GM21360 (cell line): ENCODE data around the gene PYGM.

ENCODE experiments used
- ATAC-seq: cut with Tn5 transposase; IDR thresholded peaks from one replicate; pipeline ENCODE4 v1.9.1; 2021; ENCODE audit warnings: mild to moderate bottlenecking, moderate library complexity; ENCODE audit not compliant: unreplicated experiment

Gene PYGM

DNA sequence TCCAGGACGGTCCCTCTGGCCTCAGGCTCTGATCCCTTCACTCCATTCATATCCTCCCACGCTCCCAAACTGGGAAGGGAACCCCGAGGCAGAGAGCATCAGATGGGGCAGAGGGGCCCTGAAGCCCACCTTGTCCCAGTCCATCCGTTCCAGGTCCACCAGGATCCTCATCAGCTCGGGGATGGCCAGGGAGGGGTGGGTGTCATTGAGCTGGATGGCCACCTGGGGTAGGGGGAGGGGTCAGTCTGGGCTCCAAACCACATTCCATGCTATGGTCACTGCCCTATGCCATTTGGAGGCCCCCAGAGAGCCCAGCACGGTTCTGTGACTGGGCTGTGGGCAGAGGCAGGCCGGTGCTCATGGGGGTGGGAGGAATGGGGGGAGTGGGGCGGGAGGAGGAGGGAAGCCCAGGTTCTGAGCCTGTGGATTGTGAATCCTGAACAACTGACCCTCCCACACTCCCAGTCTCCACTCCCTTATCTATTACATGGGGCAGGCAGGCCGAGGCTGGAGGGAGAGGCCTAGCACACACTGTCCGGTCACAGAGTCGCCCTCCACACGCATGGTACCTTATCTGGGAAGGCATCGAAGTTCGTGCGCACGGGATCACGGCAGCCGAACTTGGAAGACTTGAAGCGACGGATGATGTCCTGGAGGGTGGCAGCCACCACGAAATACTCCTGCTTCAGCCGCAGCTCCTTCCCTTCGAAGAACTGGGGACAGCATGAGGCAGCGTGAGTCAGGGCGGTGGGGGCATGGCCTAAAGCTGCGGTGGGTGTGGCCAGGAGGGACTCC, 5.5 kb downstream of the PYGM start:
- no peak for ATAC-seq

DNA sequence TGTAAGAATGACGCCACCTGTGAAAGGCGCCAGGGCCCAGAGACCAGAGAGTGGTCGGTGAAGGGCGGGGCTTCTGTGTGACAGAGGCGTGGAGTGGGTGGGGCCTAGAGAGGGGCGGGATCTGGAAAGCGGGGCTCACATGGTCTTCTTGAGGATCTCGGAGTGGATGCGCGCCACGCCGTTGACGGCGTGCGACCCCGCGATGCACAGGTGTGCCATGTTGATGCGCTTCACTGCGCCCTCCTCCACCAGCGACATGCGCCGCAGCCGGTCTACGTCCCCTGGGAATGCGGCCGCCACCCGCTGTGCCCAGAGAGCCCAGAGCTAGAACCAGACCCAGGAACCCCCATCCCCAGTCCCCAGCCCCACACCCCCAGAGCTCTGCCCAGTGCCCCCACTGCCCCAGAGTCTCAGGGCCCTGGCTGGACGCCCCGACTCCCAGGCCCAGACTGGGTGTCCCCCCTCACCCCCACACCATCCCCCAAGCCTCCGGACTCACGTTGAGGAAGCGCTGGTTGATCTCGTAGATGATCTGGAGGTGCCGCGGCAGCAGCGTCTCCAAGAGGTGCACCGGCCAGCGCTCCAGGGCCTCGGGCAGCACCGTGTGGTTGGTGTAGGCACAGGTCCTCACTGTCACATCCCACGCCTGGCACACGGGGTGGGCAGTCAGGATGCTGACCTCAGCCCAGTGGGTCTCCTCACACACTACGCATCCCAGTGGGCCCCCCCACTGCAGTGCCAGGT, 6.2 kb downstream of the PYGM start:
- ATAC-seq: no peak

DNA sequence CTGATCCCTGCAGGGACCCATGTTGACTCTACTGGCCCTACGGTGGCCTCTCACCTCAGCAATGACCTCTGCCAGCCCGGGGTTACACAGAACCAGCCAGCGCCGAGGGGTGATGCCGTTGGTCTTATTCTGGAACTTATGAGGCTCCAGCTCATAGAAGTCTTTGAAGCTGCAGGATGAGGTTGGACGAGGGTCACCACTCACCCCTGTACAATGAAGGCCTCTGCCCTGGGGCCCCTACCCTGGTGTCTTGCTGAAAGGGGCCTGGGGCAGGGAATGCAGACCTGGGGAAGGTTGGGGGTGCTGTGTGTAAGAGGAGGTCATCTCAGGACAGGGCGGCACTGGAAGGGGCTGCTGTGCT, 6.8 kb downstream of the PYGM start:
- no peak for ATAC-seq

DNA sequence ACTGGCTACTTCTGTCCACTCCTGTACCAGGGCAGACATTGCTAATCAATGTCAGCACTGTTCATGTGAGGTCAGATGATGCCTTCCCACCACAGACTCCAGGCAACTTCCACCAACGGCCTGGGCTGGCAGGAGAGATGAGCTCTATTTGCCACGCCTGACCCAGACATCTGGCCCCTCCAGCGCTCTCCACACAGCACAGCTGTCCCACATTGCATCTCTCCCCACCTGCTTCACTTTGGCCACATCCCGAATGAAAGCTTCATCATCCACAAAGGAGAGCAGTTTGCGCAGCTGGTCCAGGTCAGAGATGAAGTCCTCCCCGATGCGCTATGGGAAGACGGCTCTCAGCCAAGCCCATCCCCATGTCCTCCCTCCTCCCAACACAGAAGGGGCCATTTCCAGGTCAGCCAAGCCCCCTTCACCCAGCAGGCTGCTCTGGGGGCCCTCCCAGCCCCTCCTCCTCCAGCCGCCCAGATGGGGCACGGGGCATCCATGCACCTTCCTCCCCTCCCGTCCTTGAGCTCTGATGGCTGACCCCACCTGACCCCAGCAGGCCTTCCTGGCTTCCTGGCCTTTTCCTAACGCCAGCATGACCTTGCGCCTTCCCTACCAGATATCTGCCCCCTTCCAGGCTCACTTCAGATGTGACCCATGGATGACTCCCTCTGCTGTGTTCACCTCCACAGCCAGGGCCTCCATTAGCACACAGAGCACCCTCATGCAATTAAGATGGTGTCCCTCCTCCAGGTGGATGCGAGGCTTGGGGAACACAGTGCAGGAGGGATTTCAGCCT, 7.4 kb downstream of the PYGM start:
- ATAC-seq: no peak

DNA sequence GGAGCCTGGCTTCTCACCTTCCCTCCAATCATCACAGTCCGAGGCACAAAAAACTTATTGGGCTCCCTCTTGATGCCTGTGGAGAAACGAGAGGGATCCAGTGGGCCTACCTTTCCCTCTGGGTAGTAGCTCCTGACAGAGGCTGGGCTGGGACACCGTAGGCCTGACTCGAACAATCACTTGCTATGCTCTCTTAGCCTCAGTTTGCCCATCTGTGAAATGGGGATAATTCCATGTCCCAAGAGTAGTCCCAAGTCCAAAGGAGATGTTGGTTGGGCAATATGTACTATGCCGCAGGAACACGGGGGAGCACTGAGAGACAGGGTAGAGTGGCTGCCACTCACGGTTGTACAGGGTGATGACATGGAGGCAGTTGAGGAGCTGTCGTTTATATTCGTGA, 8.2 kb downstream of the PYGM start:
- ATAC-seq: no peak

DNA sequence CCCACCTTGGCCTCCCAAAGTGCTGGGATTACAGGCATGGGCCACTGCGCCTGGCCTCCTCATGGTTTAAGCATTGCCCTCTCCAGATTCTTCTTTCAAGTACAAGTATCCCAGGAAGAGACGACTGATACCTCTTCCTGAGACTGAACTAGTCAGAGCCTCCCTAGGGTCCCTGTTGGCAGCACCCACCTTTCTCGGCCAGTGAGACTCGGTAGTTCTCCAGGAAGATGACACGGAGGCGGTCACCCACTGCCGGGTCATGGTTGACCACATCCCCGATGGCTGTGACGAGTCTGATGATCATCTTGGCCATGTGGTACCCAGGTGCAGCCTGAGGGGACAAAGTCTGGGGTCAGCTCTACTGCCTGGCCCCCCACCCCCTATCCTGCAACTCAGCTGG, 8.6 kb downstream of the PYGM start:
- ATAC-seq: no peak

DNA sequence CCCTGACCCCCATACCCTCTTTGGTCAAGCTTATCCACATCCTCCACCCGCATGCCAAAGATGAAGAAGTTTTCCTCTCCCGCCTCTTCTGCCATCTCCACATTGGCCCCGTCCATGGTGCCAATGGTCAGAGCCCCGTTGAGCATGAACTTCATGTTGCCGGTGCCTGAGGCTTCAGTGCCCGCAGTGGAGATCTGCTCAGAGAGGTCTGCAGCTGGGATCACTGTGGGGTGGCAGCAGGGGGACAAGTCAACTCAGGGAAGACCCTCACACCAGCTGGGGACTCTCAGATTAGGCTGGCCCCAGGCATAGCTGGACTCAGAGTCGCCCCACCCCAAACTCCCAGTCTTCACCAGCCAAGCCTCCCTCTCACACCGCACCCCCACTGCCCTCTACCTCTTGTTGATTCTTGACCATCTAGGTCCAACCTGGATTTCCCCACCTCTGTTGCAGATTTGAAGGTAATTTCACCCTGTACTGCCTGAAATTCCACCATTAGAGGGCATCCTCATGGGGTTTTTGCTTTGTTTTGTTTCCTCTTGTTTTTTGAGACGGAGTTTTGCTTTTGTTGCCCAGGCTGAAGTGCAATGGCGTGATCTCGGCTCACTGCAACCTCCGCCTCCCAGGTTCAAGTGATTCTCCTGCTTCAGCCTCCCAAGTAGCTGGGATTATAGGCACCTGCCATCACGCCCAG, 9.3 kb downstream of the PYGM start:
- ATAC-seq: no peak

DNA sequence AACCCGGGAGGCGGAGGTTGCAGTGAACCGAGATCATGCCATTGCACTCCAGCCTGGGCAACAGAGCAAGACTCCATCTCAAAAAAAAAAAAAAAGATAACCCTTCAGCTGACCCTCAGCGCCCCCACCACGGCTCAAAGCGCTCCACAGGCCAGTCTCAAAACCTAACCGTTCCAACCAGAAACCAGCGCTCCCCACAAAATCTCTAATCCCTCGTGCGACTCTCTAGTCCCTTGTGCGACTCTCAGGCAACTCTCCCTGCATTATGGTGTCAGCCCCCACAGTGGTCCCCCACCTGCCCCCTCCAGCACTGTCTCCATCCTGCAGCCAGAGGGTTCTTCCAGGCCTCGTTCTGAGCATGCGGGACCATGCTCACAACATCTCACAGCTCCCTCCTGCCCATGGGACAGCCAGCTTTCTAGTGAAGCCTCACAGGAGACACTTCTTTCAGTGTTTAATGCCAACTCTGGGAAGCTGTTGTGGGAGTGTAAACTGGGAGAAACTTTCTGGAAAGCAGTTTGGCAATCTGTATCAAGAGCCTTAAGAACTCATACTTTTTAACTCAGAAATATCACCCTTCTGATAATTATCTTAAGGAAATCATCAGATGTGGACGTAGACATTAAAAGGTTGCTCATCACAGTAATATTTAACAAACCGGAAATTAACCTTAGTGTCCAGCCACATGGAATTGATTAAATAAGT, 11.7 kb downstream of the PYGM start:
- ATAC-seq: no peak

DNA sequence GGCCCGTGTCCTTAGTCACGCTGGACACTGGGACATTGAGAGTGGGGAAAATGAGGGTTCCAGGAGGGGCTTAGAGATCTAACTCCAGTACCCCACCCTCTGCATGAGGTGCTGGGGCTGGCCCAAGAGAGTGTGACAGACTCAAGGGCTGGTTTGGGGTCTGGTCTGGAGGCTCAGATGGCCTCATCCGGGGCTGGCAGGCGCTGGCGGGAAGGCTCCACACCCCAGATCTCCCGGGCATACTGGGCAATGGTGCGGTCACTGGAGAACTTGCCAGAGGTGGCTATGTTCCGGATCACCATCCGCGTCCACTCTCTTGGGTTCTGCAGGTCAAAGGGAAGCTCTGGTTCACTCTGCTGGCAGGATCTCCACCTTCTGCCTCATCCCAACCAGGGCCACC, 13.3 kb downstream of the PYGM start:
- no peak for ATAC-seq

DNA sequence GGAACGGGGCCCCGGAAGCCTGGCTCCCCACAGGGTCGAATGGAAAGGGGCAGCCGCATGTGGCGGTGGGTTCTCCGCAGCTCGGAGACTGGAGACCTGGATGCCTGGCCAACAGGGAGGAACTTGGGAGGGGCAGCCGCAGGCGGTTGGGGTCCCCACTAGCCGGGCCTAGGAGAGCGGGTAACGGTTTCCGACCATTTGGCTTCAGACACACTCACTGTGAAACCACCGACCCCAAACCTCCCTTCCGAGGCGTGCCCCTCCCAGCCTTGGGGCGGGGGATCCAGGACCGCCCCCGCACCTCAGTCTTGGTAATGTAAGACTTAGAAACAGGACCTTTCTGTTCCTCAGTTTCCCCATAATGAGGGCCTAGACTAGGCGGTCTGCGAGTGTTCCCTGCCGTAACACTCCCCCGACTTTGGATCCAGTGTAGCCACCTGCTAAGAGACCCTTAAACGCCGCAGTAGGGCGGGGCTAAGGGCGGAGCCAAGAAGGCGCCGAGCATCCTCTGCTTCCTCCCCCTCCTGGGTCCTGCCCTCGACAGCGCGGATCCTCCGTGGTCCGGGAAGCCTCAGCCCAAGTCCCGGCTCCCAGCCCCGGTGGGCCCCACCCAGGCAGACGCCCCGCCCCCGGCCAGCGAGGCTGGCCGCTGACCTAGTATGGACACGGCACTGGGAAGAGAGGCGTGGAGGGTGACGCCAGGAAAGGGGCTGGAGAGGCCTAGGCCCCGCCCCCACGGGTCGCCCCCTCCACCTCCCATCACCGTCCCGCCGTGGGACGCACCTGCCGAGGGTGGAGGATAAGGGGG, 14.0 kb downstream of the PYGM start:
- no peak for ATAC-seq

DNA sequence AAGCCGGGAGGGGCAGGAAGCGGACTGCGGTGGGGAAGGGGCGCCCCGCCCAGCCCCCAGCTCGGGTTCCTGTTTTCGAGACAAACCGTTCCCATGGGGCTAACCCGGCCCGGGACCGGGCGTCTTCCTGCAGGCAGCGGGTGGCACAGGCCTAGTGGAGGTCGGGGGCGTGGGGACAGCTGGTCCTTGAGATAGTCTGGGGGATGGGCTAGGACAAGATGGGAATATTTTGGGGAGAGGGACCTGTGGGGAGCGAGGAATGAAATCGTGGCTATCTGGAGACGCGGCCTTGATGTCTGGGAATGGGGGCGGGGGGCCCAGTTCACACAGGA, 14.6 kb downstream of the PYGM start:
- ATAC-seq: no peak

DNA sequence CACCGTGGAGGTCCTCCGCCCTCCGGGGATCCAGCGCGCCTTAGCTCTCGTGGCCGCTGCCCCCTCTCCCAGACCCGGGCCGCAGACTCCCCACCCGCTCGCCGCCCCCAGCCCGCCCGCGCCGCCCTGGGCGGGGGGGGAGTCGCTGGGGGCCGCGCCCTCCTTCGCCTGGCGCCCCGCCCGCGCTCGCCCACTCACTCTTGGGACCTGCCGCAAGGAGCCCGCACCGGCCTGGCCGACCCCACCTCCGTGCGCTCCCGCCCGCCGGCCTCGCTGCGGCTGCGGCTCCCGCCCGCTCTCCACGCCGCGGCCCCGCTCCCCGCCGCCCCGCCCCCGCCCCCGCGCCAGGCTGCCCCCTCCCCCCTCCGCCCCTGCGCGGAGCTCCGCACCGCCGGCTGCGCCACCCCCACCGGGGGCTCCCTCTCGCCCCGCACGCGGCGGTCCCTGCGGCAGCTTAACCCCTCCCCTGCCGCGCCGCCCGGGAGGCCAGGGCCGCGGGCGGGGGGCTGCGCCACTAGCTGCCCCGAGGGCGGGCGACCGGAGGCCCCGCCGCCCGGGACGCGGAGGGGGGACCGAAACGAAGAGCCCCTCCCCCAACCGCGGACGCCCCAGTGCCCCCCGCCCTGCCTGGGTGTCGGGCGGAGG, 15.1 kb downstream of the PYGM start:
- ATAC-seq: no peak

DNA sequence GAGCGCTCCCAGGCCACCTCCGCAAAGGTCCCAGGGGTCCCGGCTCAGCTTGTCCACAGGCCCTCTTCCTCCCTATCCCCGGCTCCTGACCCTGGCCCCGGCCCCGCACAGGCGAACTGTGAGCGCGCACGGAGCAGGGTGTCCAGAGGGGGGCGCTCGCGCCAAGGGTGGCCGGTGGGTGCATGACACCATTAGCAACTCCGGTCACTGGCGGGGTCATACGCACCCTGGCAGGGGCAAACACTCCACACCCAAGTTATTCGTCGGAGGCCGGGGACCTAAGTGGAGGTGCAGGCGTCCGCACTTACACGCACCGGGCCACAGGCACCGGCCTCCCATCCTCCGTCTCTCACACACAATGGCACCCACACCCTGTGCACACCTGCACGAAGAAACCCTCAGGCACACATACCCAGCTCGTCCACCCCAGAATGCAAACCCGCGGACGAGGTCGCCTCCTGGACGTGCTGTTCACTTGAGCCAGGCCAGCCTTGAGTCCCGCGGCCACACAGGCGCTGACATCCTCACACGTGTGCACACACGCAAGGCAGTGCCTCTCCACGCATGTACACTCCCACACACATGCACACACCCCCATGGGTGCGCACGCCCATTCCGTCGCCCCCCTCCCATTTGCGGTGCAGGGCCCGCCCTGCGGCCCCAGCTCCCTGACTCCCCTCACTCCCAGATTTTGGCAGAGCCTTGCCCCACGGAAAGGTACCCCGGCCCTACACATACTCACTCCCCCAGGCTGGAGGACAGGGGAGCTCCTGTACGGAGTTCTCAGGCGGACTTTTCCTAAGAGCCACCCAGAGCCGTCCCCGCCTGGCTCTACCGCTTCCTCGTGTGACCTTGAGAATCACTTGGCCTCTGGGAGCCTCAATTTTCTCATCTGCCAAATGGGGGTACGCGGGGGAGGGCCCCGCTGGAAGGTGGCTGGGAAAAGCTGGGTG, 15.9 kb downstream of the PYGM start, which contains the start of gene RASGRP2:
TSS of gene RASGRP2 (minus strand) at position 552 of the 953 bp plus-strand sequence. CDS start 1,276 bp downstream, outside the sequence.
- ATAC-seq: no peak

DNA sequence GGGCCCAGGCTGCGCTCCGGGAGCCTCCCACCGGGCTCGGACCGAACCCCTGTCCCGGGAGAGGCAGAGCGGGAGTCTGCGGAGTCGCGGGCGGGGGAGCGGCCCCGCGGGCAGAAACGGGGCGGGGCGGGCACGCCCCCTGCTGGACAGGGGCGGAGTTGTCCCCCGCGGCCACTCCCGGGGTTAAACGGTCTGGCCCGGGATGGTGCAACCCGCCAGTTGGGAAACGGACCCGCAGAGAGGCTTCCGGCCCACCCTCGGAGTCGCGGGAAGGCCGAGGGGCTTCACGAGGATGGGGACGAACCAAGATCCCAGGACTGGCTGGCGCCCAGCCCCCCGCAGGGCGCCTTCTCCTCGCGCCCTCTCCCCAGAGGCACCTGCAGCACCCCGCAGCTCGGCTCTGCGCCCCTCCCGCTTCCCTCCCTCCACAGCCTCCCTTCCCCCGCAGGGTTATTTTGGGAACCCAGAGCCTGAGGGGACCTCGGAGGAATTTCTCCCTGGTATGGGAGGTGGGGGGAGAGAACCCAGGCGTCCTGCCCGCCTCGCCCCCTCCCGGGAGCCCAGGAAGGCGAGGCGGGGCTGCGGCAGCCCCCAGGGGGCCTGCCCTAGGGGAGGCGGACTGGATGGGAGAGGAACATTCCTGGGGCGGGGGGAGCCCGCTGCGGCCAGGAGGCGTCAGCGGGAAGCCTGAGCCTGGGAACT, 16.7 kb downstream of the PYGM start:
- no peak for ATAC-seq

DNA sequence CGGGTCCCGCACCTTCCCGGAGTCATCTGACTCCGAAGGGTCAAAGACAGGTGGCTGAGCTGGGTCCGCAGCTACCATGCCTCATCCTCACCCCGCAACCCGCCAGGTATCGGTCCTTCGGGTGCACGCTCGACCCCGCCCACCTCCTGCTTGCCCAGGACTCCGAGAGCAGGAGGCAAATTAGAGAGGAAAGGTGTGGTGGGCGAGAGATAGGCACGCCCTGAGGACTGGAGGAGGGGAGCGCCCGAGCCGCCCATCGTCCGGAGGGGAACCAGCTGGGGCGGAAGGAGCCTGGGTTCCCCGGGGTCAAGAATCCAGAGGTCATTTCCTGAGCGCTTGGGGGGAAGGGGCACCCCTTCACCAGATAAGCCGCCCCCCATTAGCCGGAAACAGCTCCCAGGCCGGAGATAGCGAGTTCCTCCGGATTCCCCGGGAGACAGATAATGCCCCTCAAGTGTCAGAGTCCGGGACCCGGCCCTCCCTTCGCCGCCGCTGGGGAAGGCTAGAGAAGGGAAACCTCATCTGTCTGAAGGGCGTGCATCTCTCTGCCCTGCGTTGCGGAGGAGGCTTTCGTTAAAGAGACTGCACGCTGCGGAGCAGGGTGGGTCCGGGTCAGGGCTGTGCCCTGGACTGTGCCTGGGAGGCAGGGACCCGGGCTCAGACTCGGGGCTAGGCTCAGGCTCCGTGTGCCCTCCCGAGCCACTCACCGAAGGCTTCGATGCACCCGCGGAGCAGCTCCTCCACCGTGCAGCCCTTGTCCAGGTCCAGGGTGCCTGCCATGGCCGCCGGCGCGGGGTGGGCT, 17.5 kb downstream of the PYGM start:
- ATAC-seq: no peak

DNA sequence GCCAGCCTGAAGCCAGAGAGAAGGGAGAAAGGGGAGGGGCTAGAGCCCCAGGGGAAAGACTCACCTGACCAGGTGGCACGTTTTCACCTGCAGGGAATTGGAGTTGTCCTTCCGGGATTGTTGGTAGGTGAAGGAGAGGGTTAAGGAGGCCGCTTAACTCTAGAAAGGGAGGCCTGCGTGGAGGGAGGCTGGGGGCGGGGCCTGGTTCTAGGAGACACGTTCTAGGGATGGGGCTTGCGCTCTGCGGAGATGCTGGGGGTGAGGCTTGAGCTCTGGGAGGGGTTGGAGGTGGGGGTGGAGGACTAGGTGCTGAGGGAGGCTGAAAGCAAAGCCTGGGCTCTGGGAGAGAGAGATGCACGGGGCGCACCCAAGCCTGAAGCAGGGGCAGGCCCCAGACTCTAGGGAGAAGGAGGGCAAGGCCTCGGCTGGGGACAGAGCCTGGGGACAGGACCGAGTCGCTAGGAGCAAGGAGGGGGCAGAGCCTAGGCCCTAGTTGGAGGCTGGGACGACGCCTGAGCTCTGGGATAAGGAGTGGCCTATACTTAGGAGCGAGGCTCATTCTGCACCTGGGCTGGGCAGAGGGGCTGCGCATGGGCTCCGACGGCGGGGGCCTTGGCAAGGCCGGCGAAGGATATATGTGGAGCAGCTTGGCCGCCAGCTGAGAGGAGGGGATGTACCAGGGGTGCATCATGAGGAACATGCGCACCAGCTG, 18.2 kb downstream of the PYGM start:
- no peak for ATAC-seq
